GM21723 (cell line): ENCODE results near the gene S1PR3.

Source experiments
- ATAC-seq: cut with Tn5 transposase; IDR thresholded peaks from one replicate; pipeline ENCODE4 v1.9.1; 2021; ENCODE audit warnings: mild to moderate bottlenecking, moderate library complexity; ENCODE audit not compliant: unreplicated experiment

The S1PR3 gene

DNA sequence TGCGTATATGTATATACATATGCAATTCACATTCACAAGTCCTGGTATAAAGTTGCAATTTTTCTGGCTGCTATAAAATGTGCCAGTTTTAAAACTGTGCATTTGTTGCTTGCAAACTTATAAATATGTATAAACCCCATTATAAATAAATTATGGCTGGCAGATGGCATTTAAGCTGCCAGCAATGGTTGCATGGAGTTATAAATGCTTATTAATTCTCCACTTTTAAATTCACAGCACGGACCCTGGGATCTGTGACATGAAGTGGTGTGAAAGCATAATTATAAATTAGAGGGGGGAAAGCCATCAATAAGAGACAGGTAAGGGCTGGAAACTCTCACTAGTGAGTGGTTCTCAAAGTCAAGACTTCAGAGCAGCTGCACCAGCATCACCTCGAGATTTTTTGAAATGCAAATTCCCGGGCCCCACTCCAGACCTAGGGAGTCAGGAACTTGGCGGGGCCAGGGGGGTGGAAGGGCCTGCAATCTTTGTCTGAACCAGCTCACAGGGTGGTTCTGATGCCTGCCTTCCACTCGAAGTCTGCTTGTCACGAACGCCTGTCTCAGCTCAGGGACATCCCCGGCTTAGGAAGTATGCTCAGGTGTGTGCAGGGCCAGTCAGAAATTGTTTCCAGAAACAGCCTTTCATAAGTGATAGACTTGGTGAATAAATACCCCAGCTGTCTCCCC lies 16.9 kb downstream of the S1PR3 start:
- no peak for ATAC-seq

DNA sequence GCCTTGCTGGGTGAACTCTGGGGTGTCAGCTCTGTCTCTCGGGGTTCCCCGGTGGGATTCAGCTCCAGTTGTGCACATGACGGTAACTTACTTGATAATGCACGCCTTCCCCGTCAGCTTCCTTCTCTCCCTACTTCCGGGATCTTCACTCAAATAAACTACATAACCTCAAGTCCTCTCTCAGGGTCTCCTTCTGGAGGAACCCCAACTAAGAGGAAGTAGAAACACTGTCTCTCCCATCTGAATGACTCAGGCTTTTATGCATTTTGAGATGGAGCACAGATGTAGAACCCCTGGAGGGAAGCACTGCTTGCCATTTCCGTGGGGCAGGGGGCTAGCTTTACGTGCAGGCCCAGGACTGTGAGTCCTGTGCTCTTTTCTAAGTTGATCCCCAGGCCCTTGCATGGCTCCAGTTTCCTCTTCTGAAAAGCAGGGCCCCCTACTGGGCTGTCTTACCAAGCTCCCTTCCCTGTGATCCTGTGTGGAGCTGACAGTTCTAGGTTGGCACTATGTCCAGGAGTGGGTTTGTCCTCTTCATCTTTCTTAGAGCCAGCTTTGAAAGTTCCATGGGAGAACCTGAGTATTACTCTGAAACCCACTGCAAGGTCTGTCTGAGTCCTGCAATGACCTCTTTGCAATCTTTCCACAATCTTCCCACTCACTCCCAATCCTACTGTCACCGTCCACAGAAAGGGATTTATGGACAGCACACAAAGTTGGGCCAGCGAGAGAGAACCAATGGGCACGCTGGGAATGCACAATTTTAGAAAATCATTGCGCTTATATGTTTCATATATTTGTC lies 17.7 kb downstream of the S1PR3 start:
- no peak for ATAC-seq

DNA sequence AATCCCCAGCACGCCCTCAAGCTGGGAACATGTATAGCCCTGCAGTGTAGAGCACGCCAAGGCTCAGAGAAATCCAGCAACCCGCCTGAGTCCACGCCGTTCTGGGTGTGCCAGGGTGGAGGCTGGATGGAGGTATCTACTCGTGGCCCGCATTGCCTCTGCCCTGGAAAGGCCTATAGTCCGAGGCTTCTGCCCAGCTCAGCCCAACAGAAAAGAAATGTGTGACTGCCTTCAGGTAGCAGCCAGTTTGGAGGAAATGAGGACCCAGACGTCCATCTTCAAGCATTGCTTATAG lies 18.2 kb downstream of the S1PR3 start:
- no peak for ATAC-seq

DNA sequence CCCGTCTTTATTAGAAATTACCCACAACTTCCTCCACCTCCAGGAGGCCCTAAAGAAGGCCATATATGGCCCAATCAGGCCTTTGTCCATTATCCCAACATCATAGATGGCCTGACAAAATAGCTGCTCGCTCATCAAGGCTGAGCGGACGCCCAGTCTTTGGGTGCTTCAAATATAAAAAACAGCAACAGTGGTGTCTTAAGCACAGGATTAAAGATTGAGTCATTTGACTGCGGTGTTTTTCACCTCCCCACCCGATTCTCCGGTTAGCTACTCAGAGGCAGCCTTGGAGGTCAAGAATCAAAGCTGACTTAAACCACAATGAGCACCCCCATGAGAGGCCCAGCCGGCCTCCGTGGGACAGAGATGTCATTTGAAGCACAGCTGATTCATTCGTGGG lies 18.8 kb downstream of the S1PR3 start:
- no peak for ATAC-seq

DNA sequence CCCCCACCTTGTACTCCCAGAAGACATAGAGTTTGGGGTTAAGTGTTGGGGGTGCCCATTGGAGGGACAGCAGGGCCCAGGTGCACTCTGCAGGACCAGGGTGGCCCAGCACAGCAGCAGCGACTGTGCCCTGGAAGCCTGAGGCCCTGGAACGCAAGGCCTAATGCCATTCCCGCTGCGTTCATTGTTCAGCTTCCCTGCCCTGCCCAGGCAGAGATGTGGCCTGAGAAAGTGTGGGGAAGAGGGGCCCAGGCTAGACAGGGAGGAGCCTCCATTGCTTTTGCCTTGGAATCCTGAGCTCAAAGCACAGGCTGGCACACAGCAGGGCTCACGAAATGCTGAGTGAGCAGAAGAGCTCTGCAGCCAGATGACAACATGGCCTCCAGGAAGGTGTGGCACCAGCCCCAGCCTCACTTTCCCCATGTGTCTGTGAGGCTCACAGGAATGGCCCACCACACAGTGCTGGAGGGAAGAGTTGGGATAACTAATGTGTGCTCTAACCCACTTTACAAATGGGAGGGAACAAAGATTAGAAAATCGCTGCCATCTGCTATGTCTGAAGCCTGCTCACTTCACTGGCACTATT lies 19.4 kb downstream of the S1PR3 start:
- ATAC-seq, result no peak

DNA sequence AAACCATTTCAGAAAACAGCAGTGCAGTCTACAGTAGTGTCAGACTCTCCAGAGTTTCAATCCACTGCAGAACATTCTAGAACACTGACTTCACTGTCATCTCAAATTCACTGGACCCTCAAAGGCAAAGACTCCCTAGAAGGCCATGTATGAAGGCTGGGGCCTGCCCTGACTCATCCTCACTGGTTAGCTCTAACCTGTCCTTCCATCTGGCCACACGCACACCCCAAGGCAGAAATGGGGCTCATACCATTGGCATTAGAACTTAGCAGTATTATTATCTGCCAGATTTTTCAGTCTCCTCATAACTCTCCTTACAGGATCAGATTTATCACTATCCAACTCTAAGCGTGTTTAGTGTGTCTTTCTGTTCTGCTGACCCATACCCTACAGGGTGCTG lies 20.4 kb downstream of the S1PR3 start:
- no peak for ATAC-seq

DNA sequence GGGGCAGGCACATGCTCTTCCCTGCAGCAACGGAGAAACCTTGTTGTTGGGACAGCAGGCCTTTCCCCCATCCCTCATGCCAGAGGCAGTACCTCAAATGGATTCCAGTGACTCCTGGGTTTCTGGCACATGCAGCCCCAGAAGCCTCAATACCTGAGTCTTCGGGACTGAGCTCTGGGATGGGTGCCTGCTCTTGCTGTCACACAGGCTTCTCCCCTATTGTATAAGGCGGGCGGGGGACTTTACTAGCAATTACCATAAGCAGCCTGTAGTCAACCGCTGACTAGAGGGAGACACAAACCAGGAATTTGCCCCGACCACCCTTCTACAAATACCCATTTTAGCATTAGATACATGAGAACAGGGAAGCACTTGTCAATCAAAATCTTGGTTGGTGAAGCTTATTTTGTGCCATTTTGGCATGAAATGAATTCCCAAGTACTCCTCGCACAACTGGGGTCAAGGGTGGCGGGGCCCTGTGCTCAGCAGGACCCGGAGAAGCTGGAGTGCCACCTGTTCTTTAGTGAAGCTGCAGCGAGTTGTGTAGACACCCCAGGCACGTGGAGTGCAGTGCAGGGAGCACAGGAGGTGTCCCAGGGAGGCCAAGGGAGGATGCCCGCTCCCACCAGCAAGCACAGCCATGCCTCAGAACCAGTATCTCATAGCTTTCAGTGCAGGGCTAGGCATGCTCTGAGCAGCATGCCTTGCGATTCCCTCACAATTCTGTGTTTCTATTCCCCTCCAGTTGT lies 21.2 kb downstream of the S1PR3 start:
- ATAC-seq, result no peak

DNA sequence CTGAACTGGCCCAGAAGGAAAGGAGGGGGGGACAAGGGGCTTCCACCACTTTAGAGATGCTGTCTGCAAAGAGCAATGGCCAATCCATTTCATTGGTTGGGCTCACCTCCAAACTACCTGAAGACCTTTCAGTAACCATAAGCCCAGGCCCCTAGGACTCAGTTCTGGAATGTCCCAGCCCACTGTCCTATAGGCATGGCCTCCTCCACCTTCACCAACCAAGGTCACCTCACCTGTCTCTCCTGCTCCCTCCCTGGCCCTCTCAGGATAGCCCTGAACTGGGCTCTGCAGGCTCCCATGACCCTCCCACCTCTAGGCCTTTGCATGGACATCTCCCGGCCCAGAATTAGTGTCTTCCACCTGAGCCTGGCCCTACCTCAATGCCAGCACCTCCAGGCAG lies 22.4 kb downstream of the S1PR3 start:
- no peak for ATAC-seq

DNA sequence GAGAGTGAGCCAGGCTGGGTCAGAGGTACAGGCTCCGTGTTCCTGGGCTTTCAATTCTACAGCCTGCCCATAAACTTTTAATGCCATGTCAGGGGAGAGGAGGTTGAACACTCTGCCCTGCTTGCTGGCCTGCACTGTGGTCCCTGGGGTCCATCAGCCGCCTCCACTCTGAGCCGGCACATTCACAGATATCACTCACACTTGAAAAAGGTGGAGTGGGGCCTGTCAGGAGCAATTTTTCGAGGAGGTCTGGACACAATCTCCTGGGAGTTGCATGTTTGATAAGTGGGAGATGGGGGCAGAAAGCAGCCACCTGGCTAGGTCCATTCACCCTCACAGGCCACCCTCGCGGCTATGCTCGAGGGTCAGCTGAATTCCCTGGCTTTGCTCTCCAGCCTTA lies 22.9 kb downstream of the S1PR3 start:
- ATAC-seq, result no peak

DNA sequence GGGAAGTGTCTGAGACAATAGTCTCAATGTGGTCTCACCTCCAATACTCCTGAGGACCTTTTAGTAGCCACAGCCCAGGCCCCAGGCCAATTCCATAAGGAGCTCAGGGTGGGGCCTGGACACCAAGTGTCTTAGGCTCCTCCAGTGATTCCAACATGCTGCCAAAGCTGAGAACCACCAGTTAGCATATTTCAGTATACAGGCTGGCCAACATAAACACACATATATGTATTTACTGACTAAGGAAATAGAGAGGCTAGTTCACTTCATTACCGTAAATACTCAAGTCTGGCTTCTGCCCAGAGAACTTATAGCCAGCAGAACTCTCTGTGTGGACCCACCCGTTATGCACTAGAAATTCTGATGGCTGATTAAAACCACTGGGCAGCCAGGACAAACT lies 24.1 kb downstream of the S1PR3 start:
- ATAC-seq, result no peak

DNA sequence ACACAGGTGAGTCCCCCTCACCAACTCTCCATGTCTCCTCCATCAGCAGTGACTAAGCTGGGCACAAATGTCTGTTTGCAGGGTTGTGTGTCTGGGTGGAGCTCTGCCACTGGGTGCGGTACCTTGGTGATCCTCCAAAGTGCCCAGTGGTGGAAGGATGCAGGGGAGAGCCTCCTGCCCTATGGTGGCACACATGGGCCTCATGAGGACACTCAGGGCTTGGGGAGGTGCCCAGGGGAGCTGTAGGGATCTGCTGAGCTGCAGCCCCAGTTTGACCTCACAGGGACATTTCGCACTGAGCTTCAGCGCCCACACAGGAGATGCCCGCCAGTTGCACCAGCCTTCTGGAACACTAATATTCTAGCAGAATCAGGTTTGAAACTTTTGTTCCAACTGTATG lies 29.5 kb downstream of the S1PR3 start:
- ATAC-seq, result no peak

DNA sequence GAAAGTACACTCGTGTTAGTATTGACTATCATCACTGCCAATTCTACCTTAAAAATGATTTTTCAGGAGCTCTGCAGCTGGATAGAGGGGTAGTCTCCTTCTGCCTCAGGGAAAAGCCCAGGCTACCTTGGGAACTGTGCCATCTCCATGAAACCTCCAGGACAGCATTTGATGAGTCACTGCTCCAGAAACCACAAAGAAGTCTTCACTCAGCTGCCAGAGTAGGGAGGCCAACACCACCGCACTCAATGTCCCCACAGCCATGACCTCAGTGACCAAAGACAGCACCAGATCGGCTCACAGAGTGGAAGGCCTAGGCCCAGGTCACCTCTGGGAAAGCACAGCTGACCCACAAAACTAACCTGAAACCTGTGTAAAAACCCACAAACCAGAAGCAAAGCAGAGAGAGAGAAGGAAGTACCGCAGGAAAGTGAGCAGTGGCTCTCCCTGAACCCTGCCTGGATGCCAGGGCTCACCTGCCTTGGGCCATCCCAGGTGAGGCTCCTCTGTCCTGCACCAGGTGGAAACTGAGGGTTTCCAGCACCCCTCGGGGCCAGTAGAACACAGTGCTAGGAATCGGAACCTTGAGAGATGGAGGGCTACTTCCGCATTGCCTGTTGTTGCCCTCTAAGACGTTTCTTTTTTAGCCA lies 30.0 kb downstream of the S1PR3 start:
- no peak for ATAC-seq

DNA sequence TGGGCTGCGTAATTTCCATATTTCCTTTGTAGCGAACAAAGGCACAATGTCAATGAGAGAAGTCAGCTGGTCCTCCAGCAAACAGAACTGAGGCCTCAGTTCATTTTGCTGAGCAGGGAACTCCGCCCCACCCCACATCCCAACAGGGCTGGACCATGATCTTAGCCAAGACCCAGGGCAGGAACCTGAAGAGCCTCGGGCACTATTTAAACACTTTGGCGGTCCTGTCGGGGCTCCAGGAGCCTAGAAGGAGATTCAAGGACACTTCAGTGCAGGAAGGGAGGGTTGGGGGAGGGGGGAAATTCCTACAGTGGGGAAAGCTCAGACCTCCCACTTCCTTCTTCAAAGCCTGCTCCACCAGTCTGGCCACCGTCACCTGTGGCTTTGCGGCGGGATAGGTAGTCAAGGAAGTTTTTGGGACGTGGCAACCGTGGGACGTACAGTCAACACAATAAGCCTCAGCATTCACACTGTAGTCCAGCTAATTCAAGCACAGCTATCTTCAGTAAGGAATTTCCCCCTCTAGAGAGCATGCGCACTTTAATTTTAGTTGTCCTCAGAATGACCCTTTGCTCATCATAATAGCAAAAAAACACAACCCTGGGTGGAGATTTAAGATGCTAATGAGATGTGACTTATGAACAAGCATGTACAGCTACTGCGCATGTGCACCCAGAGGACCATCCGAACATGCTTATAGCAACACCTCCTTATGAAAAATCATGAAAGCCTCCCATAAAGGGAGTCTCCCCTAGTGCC lies 30.9 kb downstream of the S1PR3 start:
- ATAC-seq, result no peak

DNA sequence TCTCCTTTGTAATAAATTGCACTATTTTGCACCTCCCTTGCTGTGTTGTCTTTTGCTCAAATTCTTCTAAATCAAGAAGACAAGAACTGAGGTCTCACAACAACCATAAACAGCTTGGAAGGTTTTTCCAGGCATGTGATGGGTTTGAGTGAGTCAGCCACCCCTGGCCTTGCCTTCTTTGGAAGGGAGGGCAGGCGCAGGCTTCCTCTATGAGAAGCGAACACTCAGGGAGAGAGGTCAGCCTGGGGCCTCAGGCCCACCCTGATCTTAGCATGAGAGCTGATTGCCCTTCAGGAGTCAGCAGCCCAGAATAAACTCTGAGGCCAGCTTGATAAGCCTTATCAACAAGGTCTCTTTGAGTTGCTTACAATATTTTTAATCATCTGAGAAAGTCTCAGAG lies 31.6 kb downstream of the S1PR3 start:
- ATAC-seq, result no peak

DNA sequence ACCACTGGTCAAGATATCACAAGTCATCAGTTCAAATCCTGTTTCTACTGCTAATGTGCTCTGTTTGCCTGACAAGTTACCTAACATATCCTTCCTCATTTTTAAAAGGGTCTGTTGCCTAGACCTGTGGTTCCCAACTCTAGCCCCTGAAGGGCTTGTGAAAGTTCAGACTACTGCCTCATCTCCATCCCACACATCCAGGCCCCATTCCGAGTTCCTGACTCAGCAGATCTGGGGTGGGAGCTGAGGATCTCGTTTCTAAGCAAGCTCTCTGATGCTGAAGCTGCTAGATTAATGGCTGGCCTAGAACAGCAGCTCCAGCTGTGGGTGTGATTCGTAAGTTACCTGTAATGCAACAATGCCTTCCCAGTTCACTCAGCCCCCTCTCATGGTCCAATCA lies 32.5 kb downstream of the S1PR3 start:
- no peak for ATAC-seq

DNA sequence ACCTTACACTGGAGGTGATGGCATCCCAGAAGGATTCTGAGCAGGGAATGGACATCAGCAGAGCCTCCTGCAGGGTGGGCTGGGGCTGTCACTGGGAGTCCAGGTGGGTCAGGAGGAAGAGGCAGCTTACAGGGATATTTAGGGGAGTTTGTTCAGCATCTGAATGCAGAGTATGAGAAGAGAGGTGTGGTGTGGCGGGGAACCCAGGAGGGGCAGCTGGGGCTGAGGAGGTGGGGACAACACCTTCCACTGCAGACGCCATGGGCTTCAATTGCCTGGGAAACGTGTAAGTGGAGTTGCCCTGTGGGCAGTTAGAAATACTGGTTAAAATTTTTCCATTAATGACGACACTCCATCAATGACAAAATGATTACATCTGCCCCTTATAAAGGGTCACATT lies 33.5 kb downstream of the S1PR3 start:
- ATAC-seq, result no peak

DNA sequence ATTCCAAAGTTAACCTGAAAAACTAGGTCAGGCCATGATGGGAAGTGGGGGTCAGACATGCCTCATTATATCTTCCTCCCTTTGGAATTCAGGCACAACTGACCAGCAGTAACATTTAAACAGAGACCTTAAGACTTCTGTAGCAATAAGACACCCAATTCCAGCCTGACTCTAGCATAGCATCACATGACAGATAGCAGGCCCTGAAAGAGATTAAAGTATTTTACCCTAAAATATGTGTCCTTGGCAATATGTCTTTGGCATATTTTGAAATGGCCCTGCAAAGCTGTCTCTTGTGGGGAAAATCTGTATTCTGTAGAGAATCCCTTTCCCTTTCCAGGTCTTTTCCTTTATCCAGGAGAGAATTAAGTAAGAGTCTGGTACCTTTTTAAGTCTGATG lies 34.3 kb downstream of the S1PR3 start:
- no peak for ATAC-seq

DNA sequence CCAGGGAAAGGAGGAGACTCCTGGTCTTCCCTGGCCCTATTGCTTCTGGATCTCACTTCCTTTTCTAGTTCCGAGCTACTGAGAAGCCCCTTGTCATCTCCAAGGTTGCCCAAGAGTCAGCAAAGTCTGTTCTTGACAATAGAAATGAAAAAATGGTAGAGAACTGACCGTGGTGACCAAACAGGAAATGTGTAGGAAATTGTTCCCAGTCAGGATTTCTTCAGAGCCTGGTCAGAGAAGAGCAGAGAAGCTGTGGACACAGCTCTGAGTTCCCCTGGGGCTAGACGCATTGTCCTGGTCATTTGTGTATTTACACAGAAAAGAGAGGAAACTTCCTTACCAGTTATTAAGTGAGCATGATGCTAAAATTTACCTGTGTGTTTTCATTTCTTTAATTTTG lies 35.6 kb downstream of the S1PR3 start:
- ATAC-seq, result no peak

DNA sequence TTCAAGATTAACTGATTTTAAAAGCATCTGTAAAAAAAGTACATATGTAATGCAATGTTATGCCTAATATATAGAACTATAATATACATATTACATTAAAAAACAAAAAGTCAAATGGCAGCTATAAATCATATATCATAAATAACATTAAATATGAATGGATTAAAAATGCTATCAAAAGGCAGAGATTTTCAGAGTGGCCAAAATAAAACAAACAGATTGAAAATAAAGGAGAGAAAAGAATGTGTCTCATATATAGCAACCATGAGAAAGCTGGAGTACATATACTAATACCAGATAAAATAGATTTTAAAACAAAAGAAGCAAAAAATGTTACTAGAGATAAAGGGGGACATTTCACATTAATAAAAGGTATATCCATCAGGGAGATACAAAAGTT lies 38.5 kb downstream of the S1PR3 start:
- no peak for ATAC-seq

DNA sequence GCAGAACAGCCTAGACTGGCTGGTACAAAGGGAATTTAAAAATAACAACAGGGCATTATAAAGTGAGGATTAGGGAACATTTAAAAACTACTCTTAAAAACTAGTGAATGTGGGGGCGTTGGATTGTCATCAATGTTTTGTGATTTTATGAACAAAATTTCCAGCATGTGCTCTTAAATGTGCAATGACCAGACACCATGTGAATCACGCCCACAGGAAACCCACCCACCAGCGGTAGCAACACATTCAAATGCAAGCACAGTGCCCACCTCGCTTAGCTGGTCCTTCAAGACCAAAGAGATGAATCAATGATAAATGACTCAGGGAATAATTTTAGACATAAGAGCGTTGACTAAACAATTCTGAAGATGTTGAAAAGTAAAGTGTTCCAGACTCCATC lies 40.9 kb downstream of the S1PR3 start:
- ATAC-seq, result no peak

DNA sequence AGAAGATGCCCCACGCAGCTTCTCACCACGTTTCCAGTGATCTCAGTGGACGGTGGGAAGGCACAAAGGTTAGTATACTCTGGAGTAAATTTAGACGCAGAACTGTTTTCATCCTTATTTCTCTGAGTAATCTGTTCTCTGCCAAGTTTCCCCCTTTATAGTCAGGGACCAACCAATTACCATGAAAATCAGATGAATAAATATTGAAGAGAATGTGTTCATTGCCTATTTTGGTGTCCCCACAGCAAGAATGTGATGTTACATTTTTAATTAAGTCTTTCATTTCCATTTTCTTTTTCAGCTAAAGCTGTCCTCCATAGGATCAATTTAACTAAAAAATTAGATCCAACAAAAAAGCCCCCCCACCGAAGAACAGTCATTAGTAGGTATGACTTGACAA lies 41.4 kb downstream of the S1PR3 start:
- ATAC-seq, result no peak
